Keratinocyte (primary cell): ENCODE results near the gene GATA5. TPM values are rescaled to one million over a fixed set of nuclear protein-coding genes. Genes with fewer than 3 reads are reported as not detected.

ENCODE experiments used
- DNase-seq: peaks from one replicate; pipeline ENCODE4 v3.0.0-alpha.2; 2011; ENCODE audit warnings: low read depth, missing footprints, low spot score
- FAIRE-seq: peaks from 2 replicates; lab custom pipeline; 2011; peaks lifted over from hg19 to GRCh38; lab: Jason Lieb, UNC
- H2AFZ ChIP-seq: 2 replicates; pipeline ENCODE4 v1.6.0; 2012; ENCODE audit warnings: low read length, control low read depth, inconsistent platforms; ENCODE audit not compliant: control insufficient read depth
- H3K27ac ChIP-seq: 2 replicates; pipeline ENCODE4 v1.5.1; 2011; ENCODE audit warnings: low read length; ENCODE audit not compliant: control insufficient read depth, insufficient read depth
- H3K27me3 ChIP-seq: 3 replicates; pipeline ENCODE4 v1.6.0; 2011; ENCODE audit warnings: low read length; ENCODE audit not compliant: control insufficient read depth, insufficient read depth; ENCODE audit errors: extremely low read depth
- H3K36me3 ChIP-seq, 2 experiments: 2 replicates in 1 of 2; 3 replicates in 1 of 2; pipeline ENCODE4 v1.5.1; 2011; ENCODE audit warnings: low read length in 2 of 2, mild to moderate bottlenecking in 1 of 2; ENCODE audit not compliant: control insufficient read depth in 2 of 2, insufficient read depth in 2 of 2; ENCODE audit errors: extremely low read depth in 1 of 2
- H3K4me1 ChIP-seq: 3 replicates; pipeline ENCODE4 v1.5.1; 2011; ENCODE audit warnings: low read length; ENCODE audit not compliant: control insufficient read depth, insufficient read depth; ENCODE audit errors: extremely low read depth
- H3K4me2 ChIP-seq: 3 replicates; pipeline ENCODE4 v1.6.0; 2011; ENCODE audit warnings: low read depth, low read length; ENCODE audit not compliant: control insufficient read depth, insufficient read depth; ENCODE audit errors: extremely low read depth
- H3K4me3 ChIP-seq, 3 experiments: fragments of 200-600 bp in 1 of 3; sonication (generic) in 1 of 3; 2 replicates in 2 of 3; 3 replicates in 1 of 3; pipeline ENCODE4 v1.5.1; 2011 to 2016; ENCODE audit warnings: low read length in 3 of 3, mild to moderate bottlenecking in 3 of 3, control low read depth in 2 of 3, inconsistent platforms in 1 of 3, low read depth in 1 of 3, mixed read lengths in 1 of 3, mixed run types in 1 of 3, moderate library complexity in 1 of 3; ENCODE audit not compliant: control insufficient read depth in 2 of 3, insufficient read depth in 2 of 3; ENCODE audit errors: extremely low read depth in 1 of 3
- H3K79me2 ChIP-seq: 2 replicates; pipeline ENCODE4 v1.6.0; 2012; ENCODE audit warnings: low read length; ENCODE audit not compliant: control insufficient read depth, insufficient read depth
- H3K9ac ChIP-seq: 3 replicates; pipeline ENCODE4 v1.6.0; 2011; ENCODE audit warnings: low read length; ENCODE audit not compliant: control insufficient read depth, insufficient read depth; ENCODE audit errors: extremely low read depth
- H3K9me1 ChIP-seq: 3 replicates; pipeline ENCODE4 v1.6.0; 2011; ENCODE audit warnings: low read length; ENCODE audit not compliant: control insufficient read depth, insufficient read depth; ENCODE audit errors: extremely low read depth
- H3K9me3 ChIP-seq: 2 replicates; pipeline ENCODE4 v1.5.1; 2012; ENCODE audit warnings: low read depth, low read length; ENCODE audit not compliant: control insufficient read depth
- H4K20me1 ChIP-seq: 3 replicates; pipeline ENCODE4 v1.6.0; 2011; ENCODE audit warnings: low read length; ENCODE audit not compliant: control insufficient read depth, insufficient read depth; ENCODE audit errors: extremely low read depth
- EZH2 ChIP-seq: IDR thresholded peaks from one replicate; pipeline ENCODE4 v1.6.1; 2012; ENCODE audit warnings: inconsistent platforms, mild to moderate bottlenecking, low read length, moderate library complexity
- dilution Hi-C: fragments of 300-500 bp; cut with MboI; formaldehyde crosslinking; loops from one replicate; pipeline ENCODE4 v1.7.0; 2020; ENCODE audit warnings: low sequenced_read_pairs; ENCODE audit not compliant: extremely low pct_ligation_motif_present
- polyA plus RNA-seq, 5 experiments: library from polyadenylated mRNA; depleted of rRNA in 3 of 5; stranded (reverse) in 3 of 5; stranded (forward) in 1 of 5; unstranded in 1 of 5; fragments of >200 nt; gene quantifications; 1 replicate in 1 of 5; 2 replicates in 3 of 5; 3 replicates in 1 of 5; pipeline versions ENCODE4 v1.2.1 to v1.2.3, GENCODE V29; 2011 to 2012; ENCODE audit warnings: missing spikeins in 2 of 5, low read depth in 1 of 5, low replicate concordance in 1 of 5
- TF ChIP-seq, protein P1 (sequence below), 3 experiments: IDR thresholded peaks in 1 of 3; conservative IDR thresholded peaks in 1 of 3; optimal IDR thresholded peaks in 1 of 3; 2 replicates in 2 of 3; 3 replicates in 1 of 3; pipeline versions ENCODE3 to v1.5.1; 2011; ENCODE audit warnings: low read length in 3 of 3, mild to moderate bottlenecking in 3 of 3, moderate library complexity in 2 of 3, control low read depth in 1 of 3, inconsistent platforms in 1 of 3; ENCODE audit not compliant: insufficient read depth in 2 of 3; ENCODE audit errors: extremely low read depth in 1 of 3

Gene GATA5
- polyA plus RNA-seq, 1 donor (not counting 4 experiments of a cell fraction or from before 2014, with no cell fraction given), result not detected

DNA sequence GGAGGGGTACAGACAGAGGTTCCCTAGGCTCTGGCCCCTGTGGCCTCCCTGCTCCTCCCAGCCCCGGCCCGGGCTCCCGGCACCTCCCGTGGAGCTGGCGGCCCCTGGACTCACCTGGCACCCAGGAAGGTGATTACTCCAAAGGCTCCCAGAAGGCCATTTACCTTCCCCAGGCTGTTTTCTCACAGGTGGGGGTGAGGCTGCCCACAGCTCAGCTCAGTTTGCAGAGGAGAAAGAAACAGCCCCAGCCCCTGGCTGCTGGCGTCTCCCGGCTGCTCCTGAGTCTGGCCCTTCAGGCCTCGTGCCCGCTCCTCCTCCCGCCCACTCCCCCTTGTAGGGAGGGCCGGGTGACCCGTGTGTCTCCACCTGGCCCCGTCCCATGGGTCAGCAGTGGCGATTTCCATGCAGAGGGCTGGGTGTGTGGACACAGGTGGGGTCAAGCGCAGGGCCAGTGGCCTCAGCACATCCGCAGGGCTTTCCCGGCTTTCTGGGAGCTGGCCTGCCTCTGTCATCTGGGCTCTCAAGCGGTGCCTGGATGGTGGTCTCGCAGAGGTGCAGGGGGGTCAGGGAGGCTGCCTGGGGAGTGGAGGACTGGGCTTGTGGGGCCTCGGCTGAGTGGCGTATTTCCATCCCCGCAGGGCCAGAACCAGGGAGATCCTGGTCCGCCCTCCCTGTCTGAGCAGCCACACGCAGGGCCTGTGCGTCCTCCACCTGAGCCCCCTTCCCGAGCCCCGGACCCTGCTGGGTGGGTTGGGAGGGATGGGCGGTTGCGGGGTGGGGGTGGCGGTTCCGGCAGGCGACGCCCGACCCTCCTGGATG, 20.2 kb upstream of the GATA5 start:
- DNase-seq, result no peak
- FAIRE-seq, result no peak
- no peak for TF ChIP-seq EZH2
- TF ChIP-seq, protein P1, sequence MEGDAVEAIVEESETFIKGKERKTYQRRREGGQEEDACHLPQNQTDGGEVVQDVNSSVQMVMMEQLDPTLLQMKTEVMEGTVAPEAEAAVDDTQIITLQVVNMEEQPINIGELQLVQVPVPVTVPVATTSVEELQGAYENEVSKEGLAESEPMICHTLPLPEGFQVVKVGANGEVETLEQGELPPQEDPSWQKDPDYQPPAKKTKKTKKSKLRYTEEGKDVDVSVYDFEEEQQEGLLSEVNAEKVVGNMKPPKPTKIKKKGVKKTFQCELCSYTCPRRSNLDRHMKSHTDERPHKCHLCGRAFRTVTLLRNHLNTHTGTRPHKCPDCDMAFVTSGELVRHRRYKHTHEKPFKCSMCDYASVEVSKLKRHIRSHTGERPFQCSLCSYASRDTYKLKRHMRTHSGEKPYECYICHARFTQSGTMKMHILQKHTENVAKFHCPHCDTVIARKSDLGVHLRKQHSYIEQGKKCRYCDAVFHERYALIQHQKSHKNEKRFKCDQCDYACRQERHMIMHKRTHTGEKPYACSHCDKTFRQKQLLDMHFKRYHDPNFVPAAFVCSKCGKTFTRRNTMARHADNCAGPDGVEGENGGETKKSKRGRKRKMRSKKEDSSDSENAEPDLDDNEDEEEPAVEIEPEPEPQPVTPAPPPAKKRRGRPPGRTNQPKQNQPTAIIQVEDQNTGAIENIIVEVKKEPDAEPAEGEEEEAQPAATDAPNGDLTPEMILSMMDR (optimal IDR thresholded peaks at IDR 0.05 in 1 of 3, IDR thresholded peaks at IDR 0.05 in 1 of 3, conservative IDR thresholded peaks at IDR 0.05 in 1 of 3; ENCODE audit: extremely low read depth in 1 of 3, insufficient read depth in 2 of 3, low read length in 3 of 3), result no peak
- no peaks in the 10 kb centered on the region for H3K9me1 ChIP-seq
- no peaks in the 10 kb centered on the region for H3K36me3 ChIP-seq
- no peak overlapping the region for H3K4me3 ChIP-seq
- H3K27ac ChIP-seq, result no peak overlapping the region
- dilution Hi-C loops, result no loop called here
- H3K4me2 ChIP-seq, result no peak overlapping the region
- no peaks in the 10 kb centered on the region for H4K20me1 ChIP-seq
- H3K27me3 ChIP-seq, result peaks cover 9% of the 10 kb centered on the region
- H3K79me2 ChIP-seq, result no peaks in the 10 kb centered on the region
- no peaks in the 10 kb centered on the region for H3K9me3 ChIP-seq
- peaks cover 11% of the 10 kb centered on the region for H3K4me1 ChIP-seq
- no peak overlapping the region for H3K9ac ChIP-seq
- no peak overlapping the region for H2AFZ ChIP-seq

DNA sequence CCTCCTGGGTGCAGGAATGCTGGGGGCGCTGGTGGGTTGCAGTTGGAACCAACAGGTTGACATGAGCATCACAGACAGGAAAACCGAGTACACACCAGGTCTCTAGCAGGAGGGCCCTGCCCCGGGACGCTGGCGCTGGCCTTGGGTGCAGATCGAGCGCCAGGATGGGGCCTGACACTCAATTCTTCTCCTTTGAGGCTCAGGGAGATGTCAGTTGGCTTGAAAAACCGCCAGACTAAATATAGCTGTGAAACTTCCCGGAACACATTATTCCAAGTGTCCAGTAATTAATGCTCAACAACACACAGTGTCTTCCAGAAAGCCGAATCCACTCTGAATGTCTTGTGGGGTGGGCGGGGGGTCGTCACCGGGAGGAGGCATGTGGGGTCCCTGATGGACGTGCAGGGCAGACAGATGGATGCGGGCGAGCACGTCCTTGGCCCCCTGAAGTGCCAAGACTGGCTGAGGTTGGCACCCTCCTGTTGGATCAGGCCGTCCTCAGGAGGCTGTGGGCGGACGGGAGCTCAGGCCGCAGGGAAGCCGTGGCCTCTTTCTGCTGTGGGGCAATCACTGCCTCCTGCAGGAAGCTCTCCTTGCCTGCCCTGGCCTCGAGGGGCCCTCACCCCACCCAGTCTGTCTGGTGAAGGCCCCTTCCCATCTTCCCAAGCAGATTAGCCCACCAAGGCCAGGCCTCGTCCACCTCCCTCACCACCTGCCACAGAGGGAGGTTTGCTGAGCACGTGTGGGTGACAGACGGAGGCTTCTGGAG, 19.4 kb upstream of the GATA5 start:
- H3K4me1 ChIP-seq, result peaks cover 7% of the 10 kb centered on the region
- no peak overlapping the region for H2AFZ ChIP-seq
- no peak for DNase-seq
- no peaks in the 10 kb centered on the region for H3K9me3 ChIP-seq
- H3K9ac ChIP-seq, result no peak overlapping the region
- no peaks in the 10 kb centered on the region for H3K36me3 ChIP-seq
- no peak overlapping the region for H3K27ac ChIP-seq
- no peak overlapping the region for H3K4me3 ChIP-seq
- H3K27me3 ChIP-seq, result peaks cover 9% of the 10 kb centered on the region
- FAIRE-seq, result no peak
- TF ChIP-seq, protein P1 (optimal IDR thresholded peaks at IDR 0.05 in 1 of 3, IDR thresholded peaks at IDR 0.05 in 1 of 3, conservative IDR thresholded peaks at IDR 0.05 in 1 of 3; ENCODE audit: extremely low read depth in 1 of 3, insufficient read depth in 2 of 3, low read length in 3 of 3), result no peak
- TF ChIP-seq EZH2, result no peak
- H3K79me2 ChIP-seq, result no peaks in the 10 kb centered on the region
- H4K20me1 ChIP-seq, result no peaks in the 10 kb centered on the region
- no peaks in the 10 kb centered on the region for H3K9me1 ChIP-seq
- dilution Hi-C loops, result no loop called here
- H3K4me2 ChIP-seq, result no peak overlapping the region
